Glutamatergic neuron (in vitro differentiated cells): ENCODE measurements around the gene RRP1B. TPM values are rescaled to one million over a fixed set of nuclear protein-coding genes. Genes with fewer than 3 reads are reported as not detected.

Experiments
- DNase-seq: peaks from one replicate; pipeline ENCODE4 v3.0.0; 2022
- H3K27ac Mint-ChIP-seq: one replicate; pipeline ENCODE4 v1.8.0; 2020; ENCODE audit warnings: mild to moderate bottlenecking, mixed read lengths, inconsistent platforms; ENCODE audit not compliant: unreplicated experiment
- H3K27me3 Mint-ChIP-seq: one replicate; pipeline ENCODE4 v1.8.0; 2020; ENCODE audit warnings: mild to moderate bottlenecking, moderate library complexity, mixed read lengths, inconsistent platforms; ENCODE audit not compliant: unreplicated experiment
- H3K36me3 Mint-ChIP-seq: one replicate; pipeline ENCODE4 v1.8.0; 2020; ENCODE audit warnings: mild to moderate bottlenecking, mixed read lengths, inconsistent platforms; ENCODE audit not compliant: unreplicated experiment
- H3K4me1 Mint-ChIP-seq: one replicate; pipeline ENCODE4 v1.8.0; 2020; ENCODE audit warnings: mild to moderate bottlenecking, low read depth, mixed read lengths, inconsistent platforms; ENCODE audit not compliant: unreplicated experiment
- H3K4me3 Mint-ChIP-seq: one replicate; pipeline ENCODE4 v1.8.0; 2020; ENCODE audit warnings: mild to moderate bottlenecking, mixed read lengths, inconsistent platforms; ENCODE audit not compliant: unreplicated experiment
- H3K9me3 Mint-ChIP-seq: one replicate; pipeline ENCODE4 v1.8.0; 2020; ENCODE audit warnings: mild to moderate bottlenecking, moderate library complexity, mixed read lengths, inconsistent platforms; ENCODE audit not compliant: unreplicated experiment
- total RNA-seq: library from RNA; stranded (reverse); fragmentation: NEBNext Ultra II Directional; extraction: Animal tissue kit (Norgen Biotek cat#: 25700); gene quantifications from one replicate; pipeline ENCODE4 v1.2.1, GENCODE V29; 2021; ENCODE audit not compliant: unreplicated experiment
- TF ChIP-seq, protein P1 (sequence below): fragments of 200-600 bp; sonication (generic); IDR thresholded peaks from one replicate; pipeline ENCODE4 v1.5.0; 2021; ENCODE audit not compliant: partially characterized antibody, unreplicated experiment

Gene RRP1B
- total RNA-seq, 1 donor from 2014 or later, result 41.2 TPM

DNA sequence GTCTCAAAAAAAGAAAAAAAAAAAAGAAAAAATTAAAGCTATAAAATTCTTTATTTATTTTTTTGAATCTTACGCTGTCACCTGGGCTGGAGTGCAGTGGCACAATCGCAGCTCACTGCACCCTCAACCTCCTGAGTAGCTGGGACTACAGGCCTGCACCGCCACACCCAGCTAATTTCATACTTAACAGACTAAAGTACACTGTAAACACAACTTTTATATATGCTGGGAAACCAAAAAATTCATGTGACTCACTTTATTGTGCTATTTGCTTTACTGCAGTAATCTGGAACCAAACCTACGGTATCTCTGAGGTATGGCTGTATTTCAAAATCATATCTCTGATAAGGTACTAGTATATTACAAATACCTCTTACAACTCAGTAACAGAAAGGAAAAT is 40.4 kb upstream of the RRP1B start:
- Mint-ChIP-seq H3K4me1 (no peaks in the 10 kb centered on the region), H3K4me3 (no peak overlapping the region), H3K9me3 (peaks cover 2% of the 10 kb centered on the region), H3K36me3 (peaks cover 10% of the 10 kb centered on the region), H3K27ac (no peak overlapping the region), H3K27me3 (no peaks in the 10 kb centered on the region)
- TF ChIP-seq, protein P1, sequence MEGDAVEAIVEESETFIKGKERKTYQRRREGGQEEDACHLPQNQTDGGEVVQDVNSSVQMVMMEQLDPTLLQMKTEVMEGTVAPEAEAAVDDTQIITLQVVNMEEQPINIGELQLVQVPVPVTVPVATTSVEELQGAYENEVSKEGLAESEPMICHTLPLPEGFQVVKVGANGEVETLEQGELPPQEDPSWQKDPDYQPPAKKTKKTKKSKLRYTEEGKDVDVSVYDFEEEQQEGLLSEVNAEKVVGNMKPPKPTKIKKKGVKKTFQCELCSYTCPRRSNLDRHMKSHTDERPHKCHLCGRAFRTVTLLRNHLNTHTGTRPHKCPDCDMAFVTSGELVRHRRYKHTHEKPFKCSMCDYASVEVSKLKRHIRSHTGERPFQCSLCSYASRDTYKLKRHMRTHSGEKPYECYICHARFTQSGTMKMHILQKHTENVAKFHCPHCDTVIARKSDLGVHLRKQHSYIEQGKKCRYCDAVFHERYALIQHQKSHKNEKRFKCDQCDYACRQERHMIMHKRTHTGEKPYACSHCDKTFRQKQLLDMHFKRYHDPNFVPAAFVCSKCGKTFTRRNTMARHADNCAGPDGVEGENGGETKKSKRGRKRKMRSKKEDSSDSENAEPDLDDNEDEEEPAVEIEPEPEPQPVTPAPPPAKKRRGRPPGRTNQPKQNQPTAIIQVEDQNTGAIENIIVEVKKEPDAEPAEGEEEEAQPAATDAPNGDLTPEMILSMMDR, result no peak
- no peak for DNase-seq

DNA sequence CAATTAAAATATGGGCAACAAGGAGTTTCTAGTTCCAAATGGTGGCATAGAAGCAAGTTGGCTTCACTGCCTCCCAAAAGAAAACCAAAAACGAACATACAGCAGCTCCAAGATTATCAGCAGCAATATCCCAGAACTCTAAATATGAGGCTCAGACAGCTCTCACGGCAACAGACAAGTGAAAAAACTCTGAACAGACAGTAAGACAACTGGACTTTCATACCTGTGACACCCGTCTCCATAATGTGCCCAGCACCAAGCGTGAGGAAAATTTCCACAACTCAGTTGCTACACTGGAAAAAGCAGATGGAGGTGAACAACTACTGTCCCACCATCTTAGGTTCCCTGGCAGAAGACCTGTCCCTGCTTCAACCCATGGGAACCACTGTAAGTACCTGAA is 40.0 kb upstream of the RRP1B start:
- no peak overlapping the region for H3K4me3 Mint-ChIP-seq
- DNase-seq, result no peak
- TF ChIP-seq, protein P1, result no peak
- H3K27ac Mint-ChIP-seq, result no peak overlapping the region
- H3K9me3 Mint-ChIP-seq, result peaks cover 2% of the 10 kb centered on the region
- H3K27me3 Mint-ChIP-seq, result no peaks in the 10 kb centered on the region
- peaks cover 10% of the 10 kb centered on the region for H3K36me3 Mint-ChIP-seq
- H3K4me1 Mint-ChIP-seq, result no peaks in the 10 kb centered on the region

DNA sequence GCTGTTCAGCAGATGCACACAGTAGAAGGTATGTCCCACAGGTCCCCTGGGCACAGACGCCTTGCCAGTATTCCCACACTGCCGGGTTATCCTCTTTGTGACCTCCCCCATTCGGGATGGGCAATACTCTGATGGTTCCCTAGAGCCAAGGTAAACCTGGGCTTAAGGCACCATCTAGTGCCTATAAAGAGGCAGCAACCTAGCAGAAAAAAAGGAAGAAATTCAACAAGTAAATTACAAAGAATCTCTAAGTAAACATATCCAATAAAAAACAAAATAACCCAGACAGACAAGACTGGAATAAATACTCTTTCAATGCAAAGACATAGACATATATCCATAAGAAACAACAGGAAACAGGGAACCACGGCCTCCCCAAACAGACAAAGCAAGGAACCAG is 39.5 kb upstream of the RRP1B start:
- Mint-ChIP-seq H3K4me3 (no peak overlapping the region), H3K36me3 (peaks cover 10% of the 10 kb centered on the region), H3K27ac (no peak overlapping the region), H3K27me3 (no peaks in the 10 kb centered on the region), H3K4me1 (no peaks in the 10 kb centered on the region), H3K9me3 (peaks cover 2% of the 10 kb centered on the region)
- TF ChIP-seq, protein P1, result no peak
- DNase-seq, result no peak

DNA sequence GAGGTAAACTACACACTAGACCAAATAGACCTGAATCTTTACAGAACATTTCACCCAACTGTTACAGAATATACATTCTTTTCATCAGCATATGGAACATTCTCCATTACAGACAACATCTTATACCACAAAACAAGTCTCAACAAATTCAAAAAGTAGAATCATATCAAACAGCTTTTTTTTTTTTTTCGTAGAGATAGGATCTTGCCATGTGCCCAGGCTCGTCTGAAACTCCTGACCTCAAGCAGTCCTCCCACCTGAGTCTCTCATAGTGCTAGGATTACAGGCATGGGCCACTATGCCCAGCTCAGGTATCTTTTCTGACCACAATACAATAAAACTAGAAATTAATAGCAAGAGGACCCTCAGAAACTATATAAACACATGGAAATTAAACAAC is 36.6 kb upstream of the RRP1B start:
- DNase-seq, result no peak
- Mint-ChIP-seq H3K4me1 (no peaks in the 10 kb centered on the region), H3K27me3 (no peaks in the 10 kb centered on the region), H3K36me3 (peaks cover 10% of the 10 kb centered on the region), H3K27ac (no peak overlapping the region), H3K9me3 (peaks cover 5% of the 10 kb centered on the region), H3K4me3 (no peak overlapping the region)
- TF ChIP-seq, protein P1, result no peak

DNA sequence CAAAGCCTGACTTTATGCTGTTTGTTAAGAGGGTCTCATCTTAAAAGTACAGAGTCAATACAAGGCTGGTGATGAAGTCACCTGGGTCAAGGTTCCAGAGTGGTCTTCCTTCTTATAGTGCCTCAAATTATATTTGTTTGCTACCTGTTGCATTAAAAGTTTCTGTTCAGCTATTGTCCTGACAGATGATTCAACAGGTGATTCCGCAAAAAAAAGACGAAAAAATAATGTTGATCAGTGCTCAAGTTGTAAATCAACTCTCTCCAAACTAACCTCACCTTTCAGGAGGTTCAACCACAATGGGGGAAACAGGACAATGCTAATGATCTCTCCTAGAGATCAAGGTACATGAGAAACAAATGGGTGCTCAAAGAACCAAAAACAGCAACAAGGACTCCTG is 35.8 kb upstream of the RRP1B start:
- Mint-ChIP-seq H3K4me3 (no peak overlapping the region), H3K4me1 (no peaks in the 10 kb centered on the region), H3K27ac (no peak overlapping the region), H3K9me3 (peaks cover 2% of the 10 kb centered on the region), H3K27me3 (no peaks in the 10 kb centered on the region), H3K36me3 (peaks cover 16% of the 10 kb centered on the region)
- TF ChIP-seq, protein P1, result no peak
- no peak for DNase-seq
